Measurements from ENCODE around the gene WDR74.

GRCh38 chr11:62801071-62801470, 38.3 kb downstream of the WDR74 start:
- TF ChIP-seq CTCF (conservative IDR thresholded peaks at IDR 0.05 in 1 of 2, IDR thresholded peaks at IDR 0.05 in 1 of 2; ENCODE audit: low read depth in 1 of 2, low read length in 2 of 2) (no peak), EZH2 (IDR thresholded peaks at IDR 0.05; ENCODE audit: low read length, missing control alignments) (no peak)

All from fibroblast of lung (primary cell).